ENCODE measurements around the gene FGF3.

The FGF3 gene

GRCh38 chr11:69818603-69819441 lies at the start of gene FGF3:
TSS of gene FGF3 (minus strand) at chr11:69819416. CDS start at chr11:69818933, 483 bp downstream.
- in situ Hi-C loops (cut with HindIII; ENCODE audit: low sequenced_read_pairs): no loop called here

- in situ Hi-C loops (cut with HindIII; ENCODE audit: low sequenced_read_pairs): no loop called here
These were observed 49.7 kb upstream of the FGF3 start for GRCh38 chr11:69868871-69869270.

GRCh38 chr11:69868006-69868810 lies 49.0 kb upstream of the FGF3 start:
- in situ Hi-C loops (cut with HindIII; ENCODE audit: low sequenced_read_pairs): no loop called here

- in situ Hi-C loops (cut with HindIII; ENCODE audit: low sequenced_read_pairs): no loop called here
These were observed 48.1 kb upstream of the FGF3 start for GRCh38 chr11:69867076-69868005.

- in situ Hi-C loops (cut with HindIII; ENCODE audit: low sequenced_read_pairs): no loop called here
These were observed 47.4 kb upstream of the FGF3 start for GRCh38 chr11:69866648-69867047.

GRCh38 chr11:69865707-69866106 lies 46.5 kb upstream of the FGF3 start:
- in situ Hi-C loops (cut with HindIII; ENCODE audit: low sequenced_read_pairs): no loop called here

GRCh38 chr11:69864686-69865661 lies 45.8 kb upstream of the FGF3 start:
- in situ Hi-C loops (cut with HindIII; ENCODE audit: low sequenced_read_pairs): no loop called here

GRCh38 chr11:69863544-69864200 lies 44.5 kb upstream of the FGF3 start:
- in situ Hi-C loops (cut with HindIII; ENCODE audit: low sequenced_read_pairs): no loop called here

GRCh38 chr11:69862797-69863543 lies 43.8 kb upstream of the FGF3 start:
- in situ Hi-C loops (cut with HindIII; ENCODE audit: low sequenced_read_pairs): no loop called here

GRCh38 chr11:69862331-69862771 lies 43.1 kb upstream of the FGF3 start:
- in situ Hi-C loops (cut with HindIII; ENCODE audit: low sequenced_read_pairs): no loop called here

- in situ Hi-C loops (cut with HindIII; ENCODE audit: low sequenced_read_pairs): no loop called here
These were observed 42.7 kb upstream of the FGF3 start for GRCh38 chr11:69861901-69862300.

- in situ Hi-C loops (cut with HindIII; ENCODE audit: low sequenced_read_pairs): no loop called here
These were observed 41.7 kb upstream of the FGF3 start for GRCh38 chr11:69860796-69861445.

GRCh38 chr11:69860244-69860643 lies 41.0 kb upstream of the FGF3 start:
- in situ Hi-C loops (cut with HindIII; ENCODE audit: low sequenced_read_pairs): no loop called here

GRCh38 chr11:69859275-69859934 lies 40.2 kb upstream of the FGF3 start:
- in situ Hi-C loops (cut with HindIII; ENCODE audit: low sequenced_read_pairs): no loop called here

- in situ Hi-C loops (cut with HindIII; ENCODE audit: low sequenced_read_pairs): no loop called here
These were observed 36.2 kb upstream of the FGF3 start for GRCh38 chr11:69855421-69855820.

GRCh38 chr11:69854713-69855112 lies 35.5 kb upstream of the FGF3 start:
- in situ Hi-C loops (cut with HindIII; ENCODE audit: low sequenced_read_pairs): no loop called here

- in situ Hi-C loops (cut with HindIII; ENCODE audit: low sequenced_read_pairs): no loop called here
These were observed 32.8 kb upstream of the FGF3 start for GRCh38 chr11:69852056-69852455.

Measured in DLD1 (cell line).